Activated CD8-positive, alpha-beta memory T cell treated with anti-CD3 and anti-CD28 coated beads for 24 hours (primary cell): ENCODE data around the gene KIR3DL2.
"Not testable (repeated sequence)": the region's sequence is repeated elsewhere in the genome, so short reads cannot be mapped to it uniquely, and the experiment has no call there.

Experiments used
- DNase-seq: peaks from one replicate; pipeline ENCODE4 v3.0.0-alpha.2; 2020

KIR3DL2 gene

GRCh38 chr19:54873990-54874389, 23.7 kb downstream of the KIR3DL2 start, which contains the start of gene FCAR:
Gene FCAR (plus strand): TSS chr19:54874235. CDS start chr19:54874290, 55 bp downstream.
- DNase-seq, result no peak

- no peak for DNase-seq
Observed at GRCh38 chr19:54875506-54875905, 25.3 kb downstream of the KIR3DL2 start.

GRCh38 chr19:54877471-54877870, 27.2 kb downstream of the KIR3DL2 start:
- DNase-seq, result no peak

GRCh38 chr19:54881884-54882283, 31.6 kb downstream of the KIR3DL2 start:
- no peak for DNase-seq

GRCh38 chr19:54882758-54883157, 32.5 kb downstream of the KIR3DL2 start:
- DNase-seq, result no peak

- no peak for DNase-seq
Observed at GRCh38 chr19:54883228-54883627, 33.0 kb downstream of the KIR3DL2 start.

GRCh38 chr19:54888239-54888638, 38.0 kb downstream of the KIR3DL2 start:
- no peak for DNase-seq

- DNase-seq, result no peak
Observed at GRCh38 chr19:54889566-54889965, 39.3 kb downstream of the KIR3DL2 start.

- DNase-seq, result no peak
Observed at GRCh38 chr19:54893406-54893805, 43.2 kb downstream of the KIR3DL2 start.

GRCh38 chr19:54894106-54894505, 43.9 kb downstream of the KIR3DL2 start:
- not testable (repeated sequence) for DNase-seq

GRCh38 chr19:54896036-54896435, 45.8 kb downstream of the KIR3DL2 start:
- DNase-seq, result no peak

GRCh38 chr19:54898685-54899084, 48.4 kb downstream of the KIR3DL2 start:
- not testable (repeated sequence) for DNase-seq

GRCh38 chr19:54899646-54900045, 49.4 kb downstream of the KIR3DL2 start:
- not testable (repeated sequence) for DNase-seq

GRCh38 chr19:54901153-54901552, 50.9 kb downstream of the KIR3DL2 start:
- not testable (repeated sequence) for DNase-seq

GRCh38 chr19:54902061-54902460, 51.8 kb downstream of the KIR3DL2 start:
- DNase-seq, result no peak

GRCh38 chr19:54903303-54903702, 53.1 kb downstream of the KIR3DL2 start:
- DNase-seq, result no peak

- DNase-seq, result not testable (repeated sequence)
Observed at GRCh38 chr19:54904261-54904660, 54.0 kb downstream of the KIR3DL2 start.

GRCh38 chr19:54905421-54905802, 55.2 kb downstream of the KIR3DL2 start:
- no peak for DNase-seq

GRCh38 chr19:54905803-54906511, 55.7 kb downstream of the KIR3DL2 start, which contains the start of gene NCR1:
Gene NCR1 (plus strand): TSS chr19:54906148. CDS start chr19:54906188, 40 bp downstream.
- DNase-seq, result no peak

GRCh38 chr19:54906819-54907218, 56.6 kb downstream of the KIR3DL2 start:
- no peak for DNase-seq

GRCh38 chr19:54907899-54908298, 57.7 kb downstream of the KIR3DL2 start:
- DNase-seq, result not testable (repeated sequence)
